HG02938 (cell line): ENCODE measurements around the gene JMJD7.

Experiments used
- ATAC-seq: cut with Tn5 transposase; IDR thresholded peaks from one replicate; pipeline ENCODE4 v1.9.1; 2021; ENCODE audit warnings: mild to moderate bottlenecking, moderate library complexity; ENCODE audit not compliant: unreplicated experiment

The JMJD7 gene

DNA sequence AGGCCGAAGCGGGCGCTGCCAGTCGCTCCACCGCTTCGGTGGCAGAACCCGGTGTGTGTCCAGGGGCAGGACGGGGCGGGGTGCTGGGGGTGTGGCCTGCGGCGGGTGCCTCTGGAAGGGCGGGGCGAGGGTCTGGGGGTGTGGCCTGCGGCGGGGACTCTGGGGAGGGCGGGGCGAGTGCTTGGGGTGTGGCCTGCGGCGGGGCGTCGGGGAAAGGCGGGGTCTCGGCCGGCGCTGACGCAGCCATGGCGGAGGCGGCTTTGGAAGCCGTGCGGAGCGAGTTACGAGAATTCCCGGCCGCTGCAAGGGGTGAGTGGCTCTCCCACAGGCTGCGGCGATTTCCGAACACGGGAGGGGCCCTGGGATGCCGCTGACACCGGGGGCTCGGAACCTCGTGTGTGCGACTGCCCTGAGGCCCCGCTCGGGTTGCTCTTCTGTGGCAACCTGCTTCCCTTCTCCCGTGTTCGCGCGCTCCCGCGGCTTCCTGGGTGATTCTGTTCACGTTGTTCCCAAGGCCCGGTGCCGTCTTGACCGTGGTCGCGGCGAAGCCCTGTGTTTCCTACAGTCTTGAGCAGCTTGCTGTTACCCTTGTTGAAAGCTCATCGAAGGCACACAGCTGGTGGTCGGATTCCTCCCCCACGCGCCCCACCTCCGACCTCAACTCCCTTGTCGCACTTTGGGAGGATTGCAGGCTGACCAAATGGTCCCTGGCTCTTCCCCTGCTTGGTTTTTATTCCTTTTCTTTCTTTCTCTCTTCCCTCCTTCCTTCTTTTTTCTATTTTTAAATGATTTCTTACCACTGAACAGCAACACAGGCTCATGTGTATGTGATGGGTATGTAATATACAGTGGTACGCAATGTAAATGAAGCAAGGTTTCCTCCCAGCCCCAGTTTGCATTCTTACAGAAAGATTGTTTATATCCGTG is at the start of gene JMJD7:
TSS of gene JMJD7 (plus strand) at position 213 of the 927 bp plus-strand sequence. CDS start at position 246, 33 bp downstream.
- ATAC-seq, result peak; percentile 55

DNA sequence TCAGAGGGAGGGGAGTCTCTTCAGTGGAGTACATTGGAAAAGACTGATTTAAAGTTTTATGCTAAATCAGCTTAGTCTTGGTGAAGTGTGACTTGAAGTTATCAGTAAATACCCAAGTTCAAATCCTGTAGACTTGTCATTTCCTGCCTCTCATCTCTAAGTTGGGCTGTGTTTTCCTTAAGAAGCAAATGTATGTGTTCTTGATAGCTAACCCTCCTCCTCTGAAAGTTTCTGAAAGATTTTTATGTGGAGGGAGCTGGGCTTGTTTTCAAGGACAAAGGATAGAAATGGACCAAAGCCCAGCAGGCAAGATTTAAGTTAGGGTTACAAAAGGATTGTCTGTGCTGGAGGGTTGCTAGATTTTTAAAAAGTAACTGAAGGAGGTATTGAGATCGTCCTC is 49.4 kb upstream of the JMJD7 start:
- ATAC-seq, result no peak

DNA sequence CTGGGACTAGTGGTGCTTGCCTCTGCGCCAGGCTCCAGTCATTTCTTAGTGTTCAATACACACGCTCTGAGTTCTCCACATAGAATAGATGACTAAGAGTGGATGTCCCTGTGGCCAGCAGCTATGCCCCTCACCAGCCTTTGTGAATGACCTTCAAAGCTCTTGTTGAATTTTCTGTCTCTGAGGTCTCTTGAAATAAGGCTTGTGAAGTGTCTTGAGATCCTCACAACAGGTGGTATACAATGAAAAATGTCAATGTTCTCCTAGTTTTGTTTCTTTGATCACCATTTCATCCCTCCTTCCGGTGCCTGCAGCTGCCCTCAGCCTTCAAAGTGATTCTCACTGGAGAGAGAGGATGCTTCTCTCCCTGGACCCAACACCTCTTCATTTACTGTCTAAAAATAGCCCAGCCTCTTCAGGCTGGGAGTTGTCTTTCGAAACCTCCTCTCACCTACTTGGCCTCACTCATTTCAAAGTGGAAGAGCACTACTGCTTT is 48.2 kb upstream of the JMJD7 start:
- no peak for ATAC-seq

DNA sequence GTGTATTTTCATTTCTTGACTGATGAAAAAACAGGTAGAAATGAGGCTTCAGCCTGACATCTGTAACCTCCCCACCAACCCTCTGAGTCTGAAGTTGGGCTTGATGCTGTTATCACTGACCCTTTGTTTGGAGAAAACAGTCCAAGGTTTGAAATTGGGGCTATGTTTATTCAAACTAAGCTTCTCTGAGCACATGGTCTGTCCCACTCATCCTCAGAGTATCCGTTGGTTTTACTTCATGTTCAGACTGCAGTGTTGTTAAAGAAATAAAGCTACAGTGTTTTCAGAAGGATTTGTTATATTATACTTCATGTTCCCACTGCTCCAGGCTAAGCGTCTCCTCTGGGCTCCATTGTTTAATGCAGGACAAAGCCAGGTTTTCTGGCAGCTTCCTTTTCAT is 47.6 kb upstream of the JMJD7 start:
- no peak for ATAC-seq

DNA sequence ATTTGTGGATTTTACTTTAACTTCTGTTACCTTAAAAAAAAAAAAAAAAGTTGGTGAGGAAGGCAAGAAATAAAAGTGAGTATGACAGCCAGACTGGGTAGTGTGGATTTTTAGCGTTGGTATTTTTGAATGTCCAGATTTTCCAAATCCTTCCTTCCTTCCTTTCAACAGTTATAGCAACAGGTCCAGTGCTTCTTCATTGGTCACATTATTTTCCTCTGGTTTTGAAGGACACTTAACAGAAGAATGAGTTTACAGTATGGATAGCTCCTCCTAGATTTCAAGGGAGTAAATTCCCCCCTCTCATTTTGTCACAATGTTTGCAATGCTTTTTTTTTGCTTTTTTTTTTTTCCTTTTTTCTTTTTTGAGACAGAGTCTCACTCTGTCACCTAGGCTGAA is 47.2 kb upstream of the JMJD7 start:
- no peak for ATAC-seq

DNA sequence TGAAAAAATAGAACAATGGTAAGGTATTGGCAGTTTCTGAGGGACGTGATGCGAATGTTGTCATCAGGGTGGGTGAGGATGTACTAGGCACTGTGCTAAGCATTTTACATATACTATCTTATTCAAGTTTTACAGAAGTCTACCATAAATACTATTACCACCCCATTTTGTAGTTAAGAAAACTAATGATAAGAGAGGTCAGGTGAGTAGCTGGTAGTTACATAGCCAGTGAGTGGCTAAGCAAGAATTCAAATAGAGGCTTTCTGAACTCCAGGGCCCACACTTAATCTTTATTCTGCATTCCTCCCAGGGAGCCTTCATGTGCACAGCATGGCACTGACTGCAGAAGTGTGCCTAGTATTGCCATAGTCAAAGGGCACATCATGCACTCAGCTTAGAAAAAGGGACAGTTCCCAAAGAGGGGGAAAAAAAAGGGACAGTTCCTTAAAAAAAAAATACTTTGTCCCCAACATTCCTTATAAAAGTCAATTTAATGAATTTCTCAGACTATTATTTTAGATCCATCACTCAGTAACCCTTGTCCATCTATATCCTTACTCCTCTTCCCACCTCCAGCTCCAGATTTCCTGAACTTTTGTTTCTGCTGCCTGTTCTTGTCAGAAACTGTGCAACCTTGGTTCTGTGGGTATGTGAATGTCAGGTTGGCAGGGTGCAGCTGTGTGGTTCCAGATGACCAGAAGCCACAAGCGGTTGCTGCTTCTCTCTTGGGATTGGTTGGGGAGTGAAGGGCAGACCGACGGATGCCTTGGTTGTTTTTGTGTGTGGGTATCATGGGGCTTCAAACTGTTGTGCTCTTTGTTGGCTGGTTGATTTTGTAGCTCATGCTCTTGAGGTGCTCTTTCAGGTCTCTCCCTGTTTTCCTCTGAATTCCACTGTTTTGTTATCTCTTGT is 45.3 kb upstream of the JMJD7 start:
- ATAC-seq, result no peak

DNA sequence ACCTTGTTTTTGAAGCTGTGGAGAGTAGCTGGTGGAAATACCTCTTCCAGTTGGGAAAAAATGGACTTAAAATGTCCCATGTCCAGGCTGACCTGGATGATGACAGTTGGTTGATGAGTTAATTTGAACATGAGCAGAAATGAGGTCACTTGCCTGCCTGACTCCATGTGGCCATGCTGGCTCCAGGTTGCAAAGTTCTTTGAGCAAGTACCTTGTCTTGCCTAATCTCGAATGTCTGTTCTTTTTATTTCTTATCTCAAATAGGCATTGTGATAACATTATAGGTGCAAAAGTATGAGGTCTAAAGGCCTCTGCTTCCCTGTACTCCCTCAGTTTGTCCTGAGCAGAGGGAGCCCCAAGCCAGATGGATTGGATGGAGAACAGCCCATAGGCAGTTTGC is 44.6 kb upstream of the JMJD7 start:
- ATAC-seq, result no peak

DNA sequence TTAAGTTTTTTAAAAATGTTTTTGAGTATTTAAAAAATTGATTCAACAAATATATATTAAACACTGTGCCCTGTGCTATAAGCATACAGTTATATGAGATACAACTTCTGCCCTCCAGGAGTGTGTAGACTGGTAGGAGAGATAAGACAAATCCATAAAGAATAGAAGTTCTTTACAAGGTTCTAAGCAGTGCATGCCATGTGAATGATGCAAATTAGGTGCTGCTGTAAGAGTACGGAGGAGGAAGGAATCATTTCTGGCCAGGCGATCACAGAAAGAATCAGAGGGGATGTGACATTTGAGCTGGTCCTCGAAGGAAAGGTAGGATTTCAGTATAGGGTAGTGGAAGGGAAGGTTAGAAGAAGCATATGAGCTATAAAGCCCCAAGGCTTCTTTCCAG is 39.6 kb upstream of the JMJD7 start:
- no peak for ATAC-seq

DNA sequence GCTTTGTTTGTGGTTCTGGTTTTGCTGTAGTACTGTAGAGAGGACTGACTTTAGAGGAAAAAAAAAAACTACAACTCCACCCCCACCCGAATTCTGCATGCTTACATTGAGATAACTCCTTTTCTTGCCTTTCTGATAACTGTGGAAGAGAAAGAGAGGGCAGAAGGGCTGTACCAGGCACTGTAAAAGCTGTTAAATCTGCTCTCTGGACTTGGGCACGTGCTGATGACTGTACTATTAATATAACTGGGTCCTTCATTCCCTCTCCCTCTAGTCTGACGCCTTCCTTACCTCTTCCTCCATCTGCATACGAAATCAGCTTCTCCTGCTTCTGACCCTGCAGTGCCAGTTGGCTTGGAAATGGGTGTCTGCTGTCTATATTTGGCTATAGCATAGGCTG is 38.7 kb upstream of the JMJD7 start:
- ATAC-seq, result no peak

DNA sequence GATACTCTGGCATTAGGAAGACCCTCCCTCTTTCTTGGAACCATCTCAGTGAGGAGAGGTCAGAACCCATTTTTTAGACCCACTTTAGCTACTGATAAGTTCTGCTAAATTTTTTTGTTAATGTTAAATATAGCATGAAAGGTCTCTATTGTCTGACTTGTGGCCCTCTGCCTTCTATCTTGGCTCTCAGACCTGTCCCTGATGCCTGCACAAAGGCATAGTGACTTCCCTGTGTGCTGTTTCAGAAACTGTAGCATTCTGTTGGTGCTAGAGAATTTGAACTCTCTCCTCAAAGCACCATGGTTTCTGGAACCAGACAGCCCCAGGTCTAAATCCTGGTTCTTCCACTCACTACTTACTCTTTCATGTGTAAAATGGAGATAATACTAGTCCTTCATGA is 38.2 kb upstream of the JMJD7 start:
- ATAC-seq, result no peak

DNA sequence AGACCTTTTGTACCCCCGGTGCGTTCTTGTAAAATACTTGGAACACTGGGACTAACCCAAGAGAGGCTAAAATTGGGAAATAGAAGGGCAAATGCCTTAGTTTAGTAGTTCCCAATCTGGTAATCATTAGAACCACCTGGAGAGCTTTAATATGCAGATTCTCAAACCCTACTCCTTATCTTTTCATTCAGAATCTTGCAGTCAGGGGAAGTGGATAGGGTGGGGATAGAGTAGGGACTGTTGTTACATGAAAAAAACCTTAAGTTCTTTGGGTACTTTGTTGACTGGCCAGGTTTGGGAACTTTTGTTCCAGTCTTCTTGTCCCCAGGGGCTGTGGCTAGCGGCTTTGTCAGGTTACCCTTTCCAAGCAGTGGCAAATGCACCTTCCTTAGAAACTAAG is 37.7 kb upstream of the JMJD7 start:
- no peak for ATAC-seq

DNA sequence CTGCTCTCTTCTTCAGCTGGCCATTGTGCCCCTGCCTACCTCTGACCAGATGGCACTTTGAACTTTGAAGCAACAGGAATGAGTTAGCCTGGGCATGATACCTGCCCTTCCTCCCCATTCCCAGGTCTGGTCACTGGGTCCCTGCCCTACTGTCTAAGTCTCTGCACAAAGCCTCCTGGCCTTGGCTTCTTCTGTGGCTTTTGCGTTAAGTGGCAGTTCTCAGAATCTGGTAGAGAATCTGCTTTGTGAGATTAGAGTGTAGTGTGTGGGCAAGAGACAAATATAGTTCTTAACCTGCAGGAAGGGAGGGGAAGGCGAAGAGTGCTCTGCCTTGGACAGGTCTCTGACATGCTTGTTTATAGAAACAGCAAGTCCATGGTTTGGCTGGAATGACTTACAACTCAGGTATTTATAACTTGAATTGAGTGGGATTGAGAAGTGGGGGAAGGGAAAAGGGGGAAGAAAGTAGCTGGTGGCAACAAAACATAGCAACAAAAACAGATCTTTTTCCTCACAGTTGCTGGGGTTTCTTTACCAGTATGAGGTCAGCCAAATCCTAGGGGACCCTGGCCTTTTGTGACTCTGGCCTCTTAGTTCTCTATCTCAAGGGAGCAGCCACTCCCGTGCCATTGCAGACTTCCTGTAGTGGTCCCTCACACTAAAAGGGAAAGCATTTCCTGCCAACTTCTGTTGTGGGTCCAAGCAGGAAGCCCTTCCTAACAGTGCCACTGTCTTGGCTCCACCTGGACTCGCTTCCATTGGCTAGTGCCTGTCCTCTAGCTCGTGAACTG is 36.9 kb upstream of the JMJD7 start:
- no peak for ATAC-seq

DNA sequence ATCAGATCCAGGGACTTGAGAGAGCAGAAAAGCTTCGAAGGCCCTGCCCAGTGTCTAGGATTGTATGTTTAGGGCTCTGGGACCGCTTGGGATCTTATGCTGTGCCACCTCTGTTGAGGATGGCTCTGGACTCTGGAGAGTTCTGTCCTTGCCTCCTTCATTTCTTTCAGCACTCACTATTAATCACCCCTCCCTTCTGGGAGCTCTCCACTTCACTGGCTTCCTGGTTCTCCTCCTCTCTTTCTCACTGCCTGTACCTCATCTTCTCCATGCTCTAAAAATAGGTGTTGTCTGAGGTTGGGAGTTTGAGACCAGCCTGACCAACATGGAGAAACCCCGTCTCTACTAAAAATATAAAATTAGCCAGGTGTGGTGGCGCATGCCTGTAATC is 36.4 kb upstream of the JMJD7 start:
- ATAC-seq, result no peak

DNA sequence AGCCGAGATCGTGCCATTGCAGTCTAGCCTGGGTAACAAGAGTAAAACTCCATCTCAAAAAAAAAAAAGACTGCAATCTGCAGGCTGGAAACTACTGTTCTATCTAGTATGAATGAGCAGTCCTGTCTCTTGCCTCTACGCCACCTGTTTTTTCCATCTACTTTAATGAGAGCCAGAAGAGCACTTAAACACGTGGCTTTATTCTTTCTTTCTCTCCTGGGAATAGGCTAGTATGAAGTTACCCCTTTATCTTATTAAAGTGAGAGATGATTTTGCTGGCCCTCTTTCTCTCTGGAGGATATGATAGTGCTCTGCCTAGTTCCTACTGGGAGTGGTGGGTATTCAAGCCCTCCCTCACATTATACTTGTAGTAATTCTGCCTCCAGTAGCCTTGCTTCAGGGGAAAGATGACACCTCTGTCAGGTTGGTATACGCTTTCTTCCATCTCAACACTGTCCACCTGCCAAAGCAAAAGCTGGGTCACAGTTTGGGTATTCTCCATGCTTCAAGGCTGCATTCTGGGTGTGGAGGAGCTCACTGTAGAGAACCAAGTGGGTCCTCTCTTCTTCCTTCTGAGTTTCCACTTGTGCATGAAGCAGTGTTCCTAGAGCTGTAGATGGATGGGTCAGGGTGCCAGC is 35.8 kb upstream of the JMJD7 start:
- no peak for ATAC-seq

DNA sequence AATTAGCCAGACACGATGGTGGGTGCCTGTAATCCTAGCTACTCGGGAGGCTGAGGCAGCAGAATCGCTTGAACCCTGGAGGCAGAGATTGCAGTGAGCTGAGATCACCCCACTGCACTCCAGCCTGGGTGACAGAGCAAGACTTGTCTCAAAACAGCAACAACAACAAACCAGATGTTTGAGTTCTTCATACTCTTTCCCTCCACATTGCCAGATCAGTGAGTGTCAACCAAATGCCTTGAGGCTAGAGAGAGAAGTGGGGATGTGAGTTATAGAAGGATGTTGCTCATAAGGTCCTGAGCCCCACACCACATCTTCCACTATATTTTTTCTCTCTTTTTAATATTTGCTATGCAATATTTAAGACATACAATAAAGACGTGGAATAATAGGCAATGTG is 33.8 kb upstream of the JMJD7 start:
- ATAC-seq, result no peak

DNA sequence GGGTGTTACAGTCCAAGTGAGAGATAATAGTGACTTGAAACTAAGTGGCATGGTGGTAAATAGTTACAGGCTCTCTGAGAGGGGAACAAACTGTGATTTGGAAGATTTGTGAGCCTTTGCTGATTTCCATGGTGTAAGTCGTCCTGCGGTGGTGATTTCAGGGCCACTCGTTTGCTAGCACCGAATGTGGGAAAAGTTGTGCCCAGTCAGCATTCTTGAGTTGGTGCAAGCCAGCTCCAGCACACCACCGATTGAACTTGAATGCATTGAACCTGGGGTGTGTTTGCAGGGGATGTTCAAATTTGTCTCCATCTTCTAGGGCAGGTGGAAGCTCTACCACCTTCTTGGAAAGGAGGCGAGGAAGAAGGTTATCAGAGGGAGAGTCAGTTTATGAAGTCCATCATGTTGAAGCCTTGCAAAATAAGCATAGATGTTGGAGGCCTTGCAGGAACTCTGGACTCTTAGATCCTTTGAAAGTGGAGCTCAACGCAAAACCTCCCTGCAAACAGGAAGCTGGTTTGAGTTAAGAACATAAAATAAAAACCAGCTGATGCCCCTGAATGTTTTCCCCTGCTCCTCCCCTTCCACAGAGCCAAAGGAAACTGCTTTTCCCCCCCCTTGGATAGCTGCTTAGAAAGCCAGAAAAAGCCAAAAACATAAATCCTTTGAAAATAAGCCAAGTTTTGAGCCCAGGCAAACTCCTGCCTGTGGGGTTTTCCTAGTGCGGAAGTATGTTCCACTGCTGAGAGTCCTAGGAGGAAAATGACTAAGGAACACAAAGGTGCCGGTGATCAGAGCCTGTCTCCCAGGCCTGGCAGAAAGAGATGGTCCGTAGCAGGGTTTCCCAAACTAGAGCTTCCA is 31.7 kb upstream of the JMJD7 start:
- ATAC-seq, result no peak

DNA sequence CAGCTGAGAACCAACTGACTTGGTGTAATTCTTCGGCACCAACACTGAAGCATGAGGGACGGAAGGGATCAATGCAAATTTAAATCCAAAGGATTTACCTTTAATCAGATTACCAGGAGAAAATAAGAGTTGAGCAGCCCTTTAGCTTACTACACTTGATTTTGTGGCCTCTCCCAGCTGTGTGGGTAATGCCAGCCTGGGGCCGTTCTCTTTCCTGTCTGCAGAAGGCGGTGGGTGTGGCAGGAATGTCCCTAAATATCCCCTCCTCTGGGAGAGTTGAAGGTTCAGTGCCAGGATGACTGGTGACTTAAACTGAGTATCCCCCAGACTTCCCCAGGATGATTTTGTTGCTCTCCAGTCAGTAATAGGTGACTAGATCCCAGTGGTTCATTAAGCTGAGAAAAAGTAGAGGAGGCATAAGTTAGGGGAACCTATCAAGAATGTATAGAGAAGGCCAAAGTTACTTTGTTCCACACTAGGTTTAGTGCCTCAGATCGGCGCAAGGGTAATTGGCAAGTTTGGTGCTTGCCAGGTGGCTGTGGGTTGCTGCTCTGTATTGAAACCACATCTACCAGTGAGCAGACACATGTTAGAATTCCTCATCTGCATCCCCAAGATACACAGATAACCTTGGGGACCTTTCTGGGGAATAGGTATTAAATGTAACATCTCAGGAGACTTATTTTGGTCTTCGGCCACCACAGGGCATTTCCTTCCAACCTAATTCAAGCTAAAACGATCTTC is 30.5 kb upstream of the JMJD7 start:
- no peak for ATAC-seq

DNA sequence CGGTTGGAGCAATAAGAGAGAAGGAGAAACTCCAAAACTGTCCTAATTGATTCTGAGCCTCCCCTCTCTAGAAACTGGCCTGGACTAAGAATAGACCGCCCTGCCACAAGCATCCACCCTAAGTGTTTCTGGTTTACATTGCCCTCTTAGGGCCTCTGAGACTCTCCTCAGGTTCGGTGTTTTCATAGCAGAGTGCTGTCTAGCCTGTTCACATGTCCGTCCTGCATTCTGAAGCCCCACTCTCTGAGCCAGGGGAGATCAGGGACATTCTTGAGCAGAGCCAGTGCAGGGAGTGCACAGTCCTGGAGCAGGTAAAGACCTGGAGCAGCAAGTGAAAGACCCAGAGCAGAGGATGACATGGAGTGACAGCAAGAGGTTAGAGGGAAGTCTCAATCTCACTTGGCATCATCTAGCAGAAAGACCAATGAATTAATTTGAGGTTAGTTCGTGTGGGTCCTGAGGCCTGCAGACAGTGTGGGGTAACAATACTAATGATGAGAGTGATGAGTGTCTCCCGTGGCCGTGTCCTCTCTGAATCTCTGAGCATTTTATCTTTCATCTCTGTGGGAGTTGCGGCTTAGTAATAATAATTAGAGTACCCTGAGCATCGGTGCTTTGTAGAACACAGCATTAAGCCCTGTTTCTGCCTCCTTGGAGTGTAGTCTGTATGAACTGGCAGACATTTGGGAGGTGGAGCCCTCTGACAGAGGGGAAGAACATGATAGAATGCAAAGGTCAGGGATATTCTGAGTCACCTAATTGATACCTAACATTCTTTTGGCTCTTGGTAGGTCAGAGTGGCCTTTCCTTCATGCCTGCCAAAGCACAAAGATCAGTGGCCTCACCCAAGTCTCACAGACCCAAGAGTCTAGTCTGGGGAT is 29.0 kb upstream of the JMJD7 start:
- ATAC-seq, result no peak
